ENCODE data around the gene PEMT. TPM values are rescaled to one million over a fixed set of nuclear protein-coding genes. Genes with fewer than 3 reads are reported as not detected.

PEMT gene
- total RNA-seq, 1 experiment from 2014 or later = 39.8 TPM

DNA sequence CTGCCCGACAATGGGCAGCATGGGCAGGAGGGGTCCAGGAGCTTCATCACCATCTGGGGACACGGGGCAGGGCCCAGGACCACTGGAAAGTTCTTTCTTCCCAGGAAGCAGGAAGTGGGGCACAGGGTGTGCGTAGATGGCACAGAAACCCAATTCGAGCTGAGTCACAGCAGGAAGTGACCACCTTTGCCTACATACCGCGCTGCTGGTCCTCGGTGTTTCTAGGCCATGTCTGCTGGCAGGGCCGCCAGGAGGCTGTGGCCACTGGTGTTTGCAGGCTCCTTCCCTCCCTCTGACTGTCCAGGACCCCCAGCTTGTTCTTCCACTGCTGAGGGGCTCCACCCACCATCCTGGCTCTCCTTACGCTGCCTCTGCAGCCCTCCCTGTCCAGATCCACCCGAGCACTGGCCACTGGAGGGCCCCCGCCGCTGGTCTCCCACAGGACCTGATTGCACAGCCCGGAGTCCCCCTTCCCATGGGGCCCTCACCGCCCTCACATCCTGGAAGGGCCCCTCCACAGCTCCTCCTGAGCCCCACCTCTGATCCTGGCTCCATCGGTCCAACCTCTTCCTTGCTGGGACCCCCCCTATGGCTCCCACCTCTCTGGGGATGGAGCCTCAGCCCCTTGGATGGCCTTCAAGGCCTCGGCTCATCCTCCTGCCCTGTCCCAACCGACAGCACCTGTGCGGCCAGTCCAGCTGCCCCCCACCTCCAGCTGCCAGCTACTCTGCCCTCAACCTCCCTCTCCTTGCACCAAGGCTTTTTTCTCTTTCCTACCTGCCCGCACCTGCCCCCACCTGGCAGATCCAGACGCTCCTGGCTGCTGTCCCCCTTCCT, 80.8 kb downstream of the PEMT start:
- no peak for DNase-seq (ENCODE audit: low spot score)
- no peaks in the 10 kb centered on the region for H3K4me1 ChIP-seq (ENCODE audit: insufficient read depth, low read length, poor library complexity, severe bottlenecking)
- H3K4me3 ChIP-seq (ENCODE audit: low read depth, low read length, poor library complexity, severe bottlenecking) = no peak overlapping the region
- no peak for TF ChIP-seq EZH2 (IDR thresholded peaks at IDR 0.05; ENCODE audit: borderline replicate concordance, low read depth, low read length, poor library complexity, severe bottlenecking)
- H3K36me3 ChIP-seq (ENCODE audit: insufficient read depth, low read length, poor library complexity, severe bottlenecking) = no peaks in the 10 kb centered on the region
- intact Hi-C loops (cut with micrococcal nuclease; ENCODE audit: unreplicated experiment) = no loop called here
- H3K27ac ChIP-seq (ENCODE audit: low read depth, low read length, poor library complexity, severe bottlenecking) = no peak overlapping the region
- H3K27me3 ChIP-seq (replicated peaks; ENCODE audit: insufficient read depth, low read depth, low read length, poor library complexity) = no peaks in the 10 kb centered on the region
- ChIA-PET POLR2A (ENCODE audit: low non-redundant PET) (no interaction called here), CTCF (no interaction called here)
- BruUV-seq (replicated peaks) = no TSS peak
- H3K9me3 ChIP-seq (ENCODE audit: low read depth, low read length, poor library complexity, severe bottlenecking) = no peaks in the 10 kb centered on the region

DNA sequence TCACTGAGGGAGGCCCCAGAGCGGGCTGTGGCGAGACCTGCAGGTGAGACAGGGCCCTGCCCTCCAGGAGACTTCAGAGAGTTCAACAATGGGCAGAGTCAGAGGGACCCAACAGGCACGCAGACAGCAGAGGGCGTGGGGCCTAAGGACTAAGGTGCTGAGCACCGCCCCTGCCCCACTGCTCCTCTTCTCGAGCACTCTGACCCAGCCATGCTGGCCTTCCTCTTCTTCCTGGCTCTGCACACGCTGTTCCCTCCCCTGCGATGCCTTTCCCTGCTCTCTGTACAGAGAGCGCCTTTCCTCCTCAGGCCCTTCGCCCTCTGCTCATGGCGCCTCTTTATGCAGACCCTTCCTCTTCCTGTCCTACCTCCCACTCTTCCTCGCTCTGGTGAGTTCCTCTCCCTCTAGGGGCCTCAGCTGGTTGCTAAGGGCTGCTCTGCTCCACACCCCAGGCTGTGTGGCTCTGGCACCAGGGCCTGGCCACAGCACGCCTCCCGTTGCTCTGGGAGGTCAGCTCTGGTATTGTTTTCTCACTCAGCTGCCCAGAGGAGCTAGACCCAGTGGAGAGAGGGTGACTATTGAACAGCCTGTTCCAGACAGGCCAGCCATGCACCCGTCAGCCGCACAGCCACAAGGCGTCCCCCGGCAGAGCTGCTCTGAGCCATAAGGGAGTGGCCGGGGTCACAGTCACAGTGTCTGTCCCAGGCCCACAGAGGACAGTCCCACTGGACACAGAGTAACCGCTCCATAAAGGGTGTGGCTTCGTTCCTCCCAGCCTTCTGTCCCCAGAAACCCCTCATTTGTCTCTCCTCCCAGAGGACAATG, 81.7 kb downstream of the PEMT start:
- H3K4me1 ChIP-seq (ENCODE audit: insufficient read depth, low read length, poor library complexity, severe bottlenecking) = no peaks in the 10 kb centered on the region
- no TSS peak for BruUV-seq (replicated peaks)
- intact Hi-C loops (cut with micrococcal nuclease; ENCODE audit: unreplicated experiment) = no loop called here
- ChIA-PET POLR2A (ENCODE audit: low non-redundant PET) (no interaction called here), CTCF (no interaction called here)
- H3K9me3 ChIP-seq (ENCODE audit: low read depth, low read length, poor library complexity, severe bottlenecking) = no peaks in the 10 kb centered on the region
- H3K27ac ChIP-seq (ENCODE audit: low read depth, low read length, poor library complexity, severe bottlenecking) = no peak overlapping the region
- no peak for TF ChIP-seq EZH2 (IDR thresholded peaks at IDR 0.05; ENCODE audit: borderline replicate concordance, low read depth, low read length, poor library complexity, severe bottlenecking)
- TF ChIP-seq, protein P1, sequence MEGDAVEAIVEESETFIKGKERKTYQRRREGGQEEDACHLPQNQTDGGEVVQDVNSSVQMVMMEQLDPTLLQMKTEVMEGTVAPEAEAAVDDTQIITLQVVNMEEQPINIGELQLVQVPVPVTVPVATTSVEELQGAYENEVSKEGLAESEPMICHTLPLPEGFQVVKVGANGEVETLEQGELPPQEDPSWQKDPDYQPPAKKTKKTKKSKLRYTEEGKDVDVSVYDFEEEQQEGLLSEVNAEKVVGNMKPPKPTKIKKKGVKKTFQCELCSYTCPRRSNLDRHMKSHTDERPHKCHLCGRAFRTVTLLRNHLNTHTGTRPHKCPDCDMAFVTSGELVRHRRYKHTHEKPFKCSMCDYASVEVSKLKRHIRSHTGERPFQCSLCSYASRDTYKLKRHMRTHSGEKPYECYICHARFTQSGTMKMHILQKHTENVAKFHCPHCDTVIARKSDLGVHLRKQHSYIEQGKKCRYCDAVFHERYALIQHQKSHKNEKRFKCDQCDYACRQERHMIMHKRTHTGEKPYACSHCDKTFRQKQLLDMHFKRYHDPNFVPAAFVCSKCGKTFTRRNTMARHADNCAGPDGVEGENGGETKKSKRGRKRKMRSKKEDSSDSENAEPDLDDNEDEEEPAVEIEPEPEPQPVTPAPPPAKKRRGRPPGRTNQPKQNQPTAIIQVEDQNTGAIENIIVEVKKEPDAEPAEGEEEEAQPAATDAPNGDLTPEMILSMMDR (conservative IDR thresholded peaks at IDR 0.05; ENCODE audit: low read depth, low read length) = no peak
- H3K4me3 ChIP-seq (ENCODE audit: low read depth, low read length, poor library complexity, severe bottlenecking) = no peak overlapping the region
- H3K36me3 ChIP-seq (ENCODE audit: insufficient read depth, low read length, poor library complexity, severe bottlenecking) = no peaks in the 10 kb centered on the region
- DNase-seq (ENCODE audit: low spot score) = no peak
- no peaks in the 10 kb centered on the region for H3K27me3 ChIP-seq (replicated peaks; ENCODE audit: insufficient read depth, low read depth, low read length, poor library complexity)

DNA sequence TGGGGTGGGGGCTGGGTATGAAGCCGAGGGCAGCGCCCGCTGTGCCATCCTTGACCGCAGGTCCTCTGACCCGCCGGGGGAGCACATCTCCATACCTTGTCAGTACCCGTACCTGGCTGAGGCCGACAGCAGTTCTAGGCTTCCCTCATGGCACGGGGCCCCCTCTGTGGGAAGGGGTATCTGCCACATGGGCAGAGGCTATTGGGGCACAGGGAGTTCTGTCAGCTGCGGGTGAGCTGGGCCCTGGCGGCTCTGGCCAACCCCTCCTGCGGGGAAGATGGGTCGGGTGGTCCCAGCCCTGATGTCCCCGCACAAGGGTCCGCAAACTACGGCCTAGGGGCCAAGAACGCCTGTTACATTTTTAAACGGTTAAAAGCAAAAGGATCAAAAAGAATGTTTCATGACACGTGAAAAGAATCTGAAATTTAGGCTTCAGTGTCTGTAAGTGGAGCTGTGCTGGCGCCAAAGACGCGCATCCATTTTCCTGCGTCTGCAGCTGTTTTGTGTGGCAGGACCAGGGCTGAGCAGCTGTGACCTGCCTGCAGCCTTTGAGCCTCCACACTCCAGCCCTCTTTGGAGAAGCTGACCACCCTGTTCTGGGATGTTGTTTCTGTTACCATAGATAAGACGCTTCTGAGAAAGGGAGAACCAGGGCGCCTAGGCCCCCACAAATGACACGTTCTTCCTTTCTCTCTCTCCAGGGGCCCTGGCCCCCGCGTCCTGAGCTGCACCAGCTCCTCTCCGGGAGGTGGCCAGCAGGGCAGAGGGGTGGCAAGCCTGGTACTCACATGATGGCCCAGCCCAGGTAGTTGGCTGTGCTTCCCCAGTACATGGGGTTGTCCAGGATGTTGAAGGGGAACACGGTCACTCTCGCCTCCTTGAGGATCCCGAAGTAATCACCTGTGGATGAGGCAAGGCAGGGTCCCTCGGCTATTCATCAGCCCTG, 82.6 kb downstream of the PEMT start:
- H3K4me1 ChIP-seq (ENCODE audit: insufficient read depth, low read length, poor library complexity, severe bottlenecking) = no peaks in the 10 kb centered on the region
- CTCF ChIA-PET = no interaction called here
- intact Hi-C loops (cut with micrococcal nuclease; ENCODE audit: unreplicated experiment) = no loop called here
- H3K27ac ChIP-seq (ENCODE audit: low read depth, low read length, poor library complexity, severe bottlenecking) = no peak overlapping the region
- no peak for DNase-seq (ENCODE audit: low spot score)
- no peaks in the 10 kb centered on the region for H3K36me3 ChIP-seq (ENCODE audit: insufficient read depth, low read length, poor library complexity, severe bottlenecking)
- TF ChIP-seq, protein P1 (conservative IDR thresholded peaks at IDR 0.05; ENCODE audit: low read depth, low read length) = no peak
- no peak for TF ChIP-seq EZH2 (IDR thresholded peaks at IDR 0.05; ENCODE audit: borderline replicate concordance, low read depth, low read length, poor library complexity, severe bottlenecking)
- no peaks in the 10 kb centered on the region for H3K27me3 ChIP-seq (replicated peaks; ENCODE audit: insufficient read depth, low read depth, low read length, poor library complexity)
- BruUV-seq (replicated peaks) = no TSS peak
- H3K4me3 ChIP-seq (ENCODE audit: low read depth, low read length, poor library complexity, severe bottlenecking) = no peak overlapping the region
- no peaks in the 10 kb centered on the region for H3K9me3 ChIP-seq (ENCODE audit: low read depth, low read length, poor library complexity, severe bottlenecking)
- POLR2A ChIA-PET (ENCODE audit: low non-redundant PET) = no interaction called here

Data from A673 (cell line).